Measurements from ENCODE around the gene MYBPHL. TPM values are rescaled to one million over a fixed set of nuclear protein-coding genes. Genes with fewer than 3 reads are reported as not detected.

The MYBPHL gene
- total RNA-seq, 1 experiment from 2014 or later: not detected

DNA sequence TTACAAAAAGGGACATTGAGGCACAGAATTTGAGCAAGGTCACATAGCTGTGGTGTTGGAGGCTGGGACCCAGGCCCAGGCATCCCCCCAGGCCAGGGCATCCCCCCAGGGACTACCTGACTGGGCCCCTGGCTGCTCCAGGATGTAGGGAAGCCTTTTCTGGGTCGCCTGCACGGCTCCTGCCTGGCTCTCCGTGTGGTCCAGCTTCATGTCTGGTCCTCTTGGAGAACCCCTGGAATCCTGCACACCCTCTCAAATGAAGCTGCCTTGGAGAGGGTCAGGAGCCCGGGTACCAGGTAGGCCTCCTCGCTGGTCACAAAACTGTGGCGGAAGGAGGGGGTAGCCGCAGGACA is 58.4 kb downstream of the MYBPHL start:
- ATAC-seq: no peak
- peaks cover 8% of the 10 kb centered on the region; the same call in 1 of the 2 replicates for H3K4me1 ChIP-seq (ENCODE audit: insufficient read depth, low read length)
- H3K27me3 ChIP-seq (ENCODE audit: low read length): no peaks in the 10 kb centered on the region
- H3K9ac ChIP-seq (ENCODE audit: low read length): no peak overlapping the region
- BruUV-seq (replicated peaks): no TSS peak
- no peaks in the 10 kb centered on the region for H3K9me2 ChIP-seq (replicated peaks; ENCODE audit: low read length)
- H3K79me2 ChIP-seq (ENCODE audit: low read length): no peaks in the 10 kb centered on the region
- no peak overlapping the region for H3K4me3 ChIP-seq (ENCODE audit: low read length)
- H2AFZ ChIP-seq (ENCODE audit: low read length): no peak overlapping the region
- no peaks in the 10 kb centered on the region for H4K20me1 ChIP-seq (ENCODE audit: low read length)
- no peak for DNase-seq
- H3F3A ChIP-seq (ENCODE audit: low read length, unreplicated experiment): no peaks in the 10 kb centered on the region
- ChIA-PET CTCF (no interaction called here), POLR2A (ENCODE audit: unreplicated experiment) (no interaction called here)
- no peak overlapping the region for H3K27ac ChIP-seq (ENCODE audit: low read length)
- intact Hi-C loops (cut with micrococcal nuclease): no loop called here
- no peaks in the 10 kb centered on the region for H3K36me3 ChIP-seq (ENCODE audit: low read depth, low read length)
- H3K9me3 ChIP-seq (ENCODE audit: low read length): no peaks in the 10 kb centered on the region
- TF ChIP-seq EZH2phosphoT487 (IDR thresholded peaks at IDR 0.05; ENCODE audit: borderline replicate concordance, low read length) (no peak), EZH2 (IDR thresholded peaks at IDR 0.05; ENCODE audit: low read length, unreplicated experiment) (no peak)
- TF ChIP-seq, protein P1, sequence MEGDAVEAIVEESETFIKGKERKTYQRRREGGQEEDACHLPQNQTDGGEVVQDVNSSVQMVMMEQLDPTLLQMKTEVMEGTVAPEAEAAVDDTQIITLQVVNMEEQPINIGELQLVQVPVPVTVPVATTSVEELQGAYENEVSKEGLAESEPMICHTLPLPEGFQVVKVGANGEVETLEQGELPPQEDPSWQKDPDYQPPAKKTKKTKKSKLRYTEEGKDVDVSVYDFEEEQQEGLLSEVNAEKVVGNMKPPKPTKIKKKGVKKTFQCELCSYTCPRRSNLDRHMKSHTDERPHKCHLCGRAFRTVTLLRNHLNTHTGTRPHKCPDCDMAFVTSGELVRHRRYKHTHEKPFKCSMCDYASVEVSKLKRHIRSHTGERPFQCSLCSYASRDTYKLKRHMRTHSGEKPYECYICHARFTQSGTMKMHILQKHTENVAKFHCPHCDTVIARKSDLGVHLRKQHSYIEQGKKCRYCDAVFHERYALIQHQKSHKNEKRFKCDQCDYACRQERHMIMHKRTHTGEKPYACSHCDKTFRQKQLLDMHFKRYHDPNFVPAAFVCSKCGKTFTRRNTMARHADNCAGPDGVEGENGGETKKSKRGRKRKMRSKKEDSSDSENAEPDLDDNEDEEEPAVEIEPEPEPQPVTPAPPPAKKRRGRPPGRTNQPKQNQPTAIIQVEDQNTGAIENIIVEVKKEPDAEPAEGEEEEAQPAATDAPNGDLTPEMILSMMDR (conservative IDR thresholded peaks at IDR 0.05; ENCODE audit: low read depth, low read length): no peak
- H3K4me2 ChIP-seq (ENCODE audit: low read length): no peak overlapping the region

DNA sequence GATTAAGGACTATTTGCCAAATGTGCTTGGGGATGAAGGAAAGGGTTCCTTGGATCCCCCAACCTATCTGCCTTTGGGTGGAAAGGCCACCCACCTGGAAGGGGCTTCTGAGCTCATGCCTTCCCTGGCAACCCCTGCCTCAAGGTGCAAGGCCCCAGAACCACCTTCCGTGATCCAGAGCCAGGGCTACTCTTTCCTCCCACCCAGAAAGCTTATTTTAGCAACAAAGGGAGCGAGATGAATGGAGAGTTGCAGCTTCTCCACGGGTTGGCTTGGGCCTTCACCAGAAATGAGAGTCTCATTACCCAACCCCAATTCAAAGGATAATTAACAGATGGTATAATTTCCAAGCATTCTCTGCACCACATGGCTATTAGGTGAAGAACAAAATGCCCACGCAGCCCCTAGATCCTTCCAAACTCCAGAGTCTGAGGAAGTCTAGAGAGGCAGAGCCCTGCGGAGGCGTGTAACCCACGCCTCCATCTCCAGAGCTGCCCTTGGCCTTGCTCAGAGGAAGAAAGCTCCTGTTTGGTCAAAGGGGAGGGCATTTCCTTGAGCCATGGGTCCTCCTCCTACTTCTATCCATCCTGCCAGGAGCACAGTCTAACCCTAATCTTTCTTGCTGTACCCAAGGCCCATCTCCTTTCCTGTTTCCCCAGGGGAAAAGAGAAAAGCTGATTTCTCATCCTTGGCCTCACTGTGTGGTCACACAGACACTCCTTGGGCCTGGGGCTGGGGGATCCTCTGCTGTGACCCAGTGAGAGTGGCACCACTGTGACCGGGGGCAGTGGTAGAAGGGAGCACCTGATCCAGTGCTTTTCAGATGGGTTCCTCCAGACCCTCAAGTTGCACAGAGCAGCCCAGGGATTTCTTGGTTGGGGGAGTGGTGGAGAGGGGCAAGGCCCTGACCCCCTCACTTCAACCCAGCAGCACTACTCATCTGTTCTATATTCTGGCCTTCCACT is 59.1 kb downstream of the MYBPHL start:
- Histone ChIP-seq H3K27me3 (ENCODE audit: low read length) (no peaks in the 10 kb centered on the region), H2AFZ (ENCODE audit: low read length) (no peak overlapping the region), H3K4me2 (ENCODE audit: low read length) (no peak overlapping the region), H3K79me2 (ENCODE audit: low read length) (no peaks in the 10 kb centered on the region), H3K36me3 (ENCODE audit: low read depth, low read length) (no peaks in the 10 kb centered on the region), H3K9me2 (replicated peaks; ENCODE audit: low read length) (no peaks in the 10 kb centered on the region), H3K9me3 (ENCODE audit: low read length) (no peaks in the 10 kb centered on the region), H3K4me1 (ENCODE audit: insufficient read depth, low read length) (peaks cover 8% of the 10 kb centered on the region; the same call in 1 of the 2 replicates), H3K27ac (ENCODE audit: low read length) (no peak overlapping the region), H4K20me1 (ENCODE audit: low read length) (no peaks in the 10 kb centered on the region), H3K9ac (ENCODE audit: low read length) (no peak overlapping the region), H3F3A (ENCODE audit: low read length, unreplicated experiment) (no peaks in the 10 kb centered on the region), H3K4me3 (ENCODE audit: low read length) (no peak overlapping the region)
- BruUV-seq (replicated peaks): no TSS peak
- POLR2A ChIA-PET (ENCODE audit: unreplicated experiment): no interaction called here
- intact Hi-C loops (cut with micrococcal nuclease): no loop called here
- DNase-seq (no peak), ATAC-seq (no peak)
- CTCF ChIA-PET: interaction anchor here (0.7 kb wide), 1 partner anchor 1586 kb away, joined by 3 read pairs; no protein-coding TSS in a partner anchor
- TF ChIP-seq EZH2 (IDR thresholded peaks at IDR 0.05; ENCODE audit: low read length, unreplicated experiment) (no peak), EZH2phosphoT487 (IDR thresholded peaks at IDR 0.05; ENCODE audit: borderline replicate concordance, low read length) (no peak)
- TF ChIP-seq, protein P1 (conservative IDR thresholded peaks at IDR 0.05; ENCODE audit: low read depth, low read length): no peak

DNA sequence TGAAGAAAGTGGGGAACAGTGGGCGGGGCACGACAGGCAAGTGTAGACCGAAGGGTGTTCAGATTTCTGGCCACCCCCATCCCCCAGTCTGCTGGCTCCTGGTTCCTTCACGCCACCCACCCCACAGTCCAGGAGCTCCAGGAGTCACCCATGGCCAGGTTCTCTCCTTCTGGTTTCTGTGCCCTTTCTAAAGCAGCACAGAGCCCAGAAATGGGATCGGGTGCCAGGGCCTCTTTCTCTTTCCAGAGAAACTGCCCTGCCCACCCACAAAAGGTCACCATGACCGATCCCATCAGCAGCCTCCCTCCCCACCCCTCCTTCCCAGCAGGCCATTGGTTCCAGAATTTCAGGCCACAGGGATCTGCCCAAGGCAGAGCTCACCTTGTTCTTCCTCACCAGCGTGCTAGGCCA is 60.7 kb downstream of the MYBPHL start:
- ChIA-PET POLR2A (ENCODE audit: unreplicated experiment) (no interaction called here), CTCF (no interaction called here)
- no TSS peak for BruUV-seq (replicated peaks)
- Histone ChIP-seq H3K9ac (ENCODE audit: low read length) (no peak overlapping the region), H3K27ac (ENCODE audit: low read length) (no peak overlapping the region), H3F3A (ENCODE audit: low read length, unreplicated experiment) (no peaks in the 10 kb centered on the region), H3K9me3 (ENCODE audit: low read length) (no peaks in the 10 kb centered on the region), H3K9me2 (replicated peaks; ENCODE audit: low read length) (no peaks in the 10 kb centered on the region), H3K4me1 (ENCODE audit: insufficient read depth, low read length) (peaks cover 8% of the 10 kb centered on the region; the same call in 1 of the 2 replicates), H3K27me3 (ENCODE audit: low read length) (no peaks in the 10 kb centered on the region), H3K79me2 (ENCODE audit: low read length) (no peaks in the 10 kb centered on the region), H3K4me2 (ENCODE audit: low read length) (no peak overlapping the region), H4K20me1 (ENCODE audit: low read length) (no peaks in the 10 kb centered on the region), H2AFZ (ENCODE audit: low read length) (no peak overlapping the region), H3K36me3 (ENCODE audit: low read depth, low read length) (no peaks in the 10 kb centered on the region), H3K4me3 (ENCODE audit: low read length) (no peak overlapping the region)
- no peak for DNase-seq
- TF ChIP-seq EZH2phosphoT487 (IDR thresholded peaks at IDR 0.05; ENCODE audit: borderline replicate concordance, low read length) (no peak), EZH2 (IDR thresholded peaks at IDR 0.05; ENCODE audit: low read length, unreplicated experiment) (no peak)
- TF ChIP-seq, protein P1 (conservative IDR thresholded peaks at IDR 0.05; ENCODE audit: low read depth, low read length): no peak
- ATAC-seq: no peak
- intact Hi-C loops (cut with micrococcal nuclease): no loop called here

Measured in PC-3 (cell line).